Left lobe of liver (tissue), 2 donors: ENCODE measurements around the gene POLE3. TPM values are rescaled to one million over a fixed set of nuclear protein-coding genes. Genes with fewer than 3 reads are reported as not detected.
"Not testable (repeated sequence)": the region's sequence is repeated elsewhere in the genome, so short reads cannot be mapped to it uniquely, and the experiment has no call there.

Experiments used
- ATAC-seq: fragments of 200-7000 bp; cut with Tn5 transposase; one replicate; pipeline ENCODE4 v1.9.1; 2020; ENCODE audit warnings: mild to moderate bottlenecking, moderate library complexity
- DNase-seq: peaks from one replicate; pipeline ENCODE4 v3.0.0-alpha.2; 2020; ENCODE audit warnings: low spot score
- total RNA-seq: library from RNA; stranded (reverse); gene quantifications from one replicate; pipeline ENCODE4 v1.2.1, GENCODE V29; 2021
- donor health status: DM: no; HTN: no; CAD: no; lungs with moderate emphysema.
- donor health status: DM: no; HTN: yes; CAD: no.

POLE3 gene, protein sequence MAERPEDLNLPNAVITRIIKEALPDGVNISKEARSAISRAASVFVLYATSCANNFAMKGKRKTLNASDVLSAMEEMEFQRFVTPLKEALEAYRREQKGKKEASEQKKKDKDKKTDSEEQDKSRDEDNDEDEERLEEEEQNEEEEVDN
- 14.3 TPM for total RNA-seq

GRCh38 chr9:113410207-113410864 lies at the start of gene POLE3, which contains the start of gene C9orf43:
POLE3 (minus strand) TSS chr9:113410675; CDS start chr9:113410293, 382 bp downstream.
C9orf43 (plus strand) TSS chr9:113410747; CDS start chr9:113413494, 2,747 bp downstream.
- ATAC-seq = peak; percentile 94
- DNase-seq = peak; percentile 94

- no peak for DNase-seq
- ATAC-seq = no peak
These were observed 45.8 kb upstream of the POLE3 start for GRCh38 chr9:113456235-113456634.

GRCh38 chr9:113454914-113455761 lies 44.7 kb upstream of the POLE3 start:
- peak; percentile 79 for ATAC-seq
- no peak for DNase-seq

DNA sequence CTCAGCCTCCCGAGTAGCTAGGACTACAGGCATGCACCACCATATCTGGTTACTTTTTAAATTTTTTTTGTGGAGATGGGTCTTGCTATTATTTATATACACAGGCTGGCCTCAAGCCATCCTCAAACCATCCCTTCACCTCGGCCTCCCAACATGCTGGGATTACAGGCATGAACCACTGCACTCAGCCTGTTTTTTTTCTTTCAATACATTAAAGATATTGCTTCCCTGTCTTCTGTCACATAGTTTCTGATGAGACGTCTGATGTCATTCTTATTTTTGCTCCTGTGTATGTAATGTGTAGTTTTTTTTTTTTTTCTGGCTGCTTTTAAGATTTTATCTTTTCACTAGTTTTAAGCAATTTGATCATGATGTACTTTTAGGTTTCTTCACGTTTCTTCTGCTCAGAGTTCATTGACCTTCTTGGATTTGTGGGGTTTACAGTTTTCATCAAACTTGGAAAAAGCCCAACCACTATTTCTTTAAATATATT lies 41.7 kb upstream of the POLE3 start:
- DNase-seq (no peak), ATAC-seq (no peak)

DNA sequence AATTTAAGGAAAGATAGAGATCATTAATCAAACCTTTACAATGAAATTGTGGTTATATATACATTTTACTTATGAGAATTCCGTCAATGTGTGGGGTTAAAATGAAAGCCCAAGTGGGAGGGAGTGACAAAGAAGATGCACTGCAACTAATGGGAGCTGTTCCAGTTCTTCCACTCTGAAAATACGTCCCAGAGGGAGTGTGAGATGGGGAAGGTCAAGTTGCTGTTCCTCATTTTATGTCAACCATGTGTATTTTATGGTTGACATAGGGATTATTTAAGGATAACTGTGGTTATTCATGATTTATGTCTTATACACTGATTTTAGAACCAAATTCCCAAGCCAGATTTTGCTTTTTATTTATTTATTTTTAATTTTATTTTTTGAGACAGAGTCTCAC lies 38.9 kb upstream of the POLE3 start:
- DNase-seq (no peak), ATAC-seq (no peak)

DNA sequence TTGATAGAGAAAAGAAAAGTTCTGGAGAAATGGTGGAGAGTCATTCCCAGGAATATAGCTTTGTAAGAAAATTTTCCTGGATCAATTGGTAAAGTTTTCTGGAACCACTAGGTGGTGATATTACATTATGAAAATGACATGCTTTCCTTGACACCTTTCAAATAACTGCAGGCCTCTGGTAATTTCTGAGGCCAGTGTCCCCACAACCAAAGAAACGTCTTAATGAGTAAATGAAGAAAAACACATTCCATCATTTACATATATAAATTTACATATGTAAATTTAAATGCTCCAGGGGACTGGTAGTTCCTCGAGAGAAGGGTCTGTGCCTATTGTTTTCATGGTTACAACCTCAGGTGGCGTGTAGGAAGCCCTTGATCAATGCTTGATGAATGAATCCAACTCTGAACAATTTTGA lies 35.9 kb upstream of the POLE3 start:
- no peak for DNase-seq
- ATAC-seq = peak; percentile 90

DNA sequence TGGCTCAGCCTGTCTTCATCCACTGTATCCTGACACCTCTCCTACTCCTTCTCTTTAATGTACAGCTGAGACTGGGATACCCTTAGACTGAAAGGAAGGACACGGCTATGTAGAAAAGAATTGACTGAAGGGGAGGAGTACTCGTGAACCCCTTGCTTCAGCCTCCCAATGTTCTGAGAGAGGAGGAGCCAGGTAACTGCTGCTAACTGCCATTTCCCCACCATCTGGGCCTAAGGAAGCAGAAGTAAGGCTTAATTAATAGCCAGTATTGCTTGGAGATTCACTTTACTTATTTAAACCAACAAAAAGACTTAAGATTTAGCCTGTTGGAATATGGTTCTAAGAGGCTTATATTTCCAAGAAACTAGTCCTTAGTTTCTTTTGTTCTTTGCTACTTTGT lies 34.3 kb upstream of the POLE3 start:
- ATAC-seq (no peak), DNase-seq (no peak)

GRCh38 chr9:113437716-113438115 lies 27.2 kb upstream of the POLE3 start:
- ATAC-seq, DNase-seq: not testable (repeated sequence)

GRCh38 chr9:113436728-113437515 lies 26.4 kb upstream of the POLE3 start:
- ATAC-seq = no peak
- DNase-seq = no peak

DNA sequence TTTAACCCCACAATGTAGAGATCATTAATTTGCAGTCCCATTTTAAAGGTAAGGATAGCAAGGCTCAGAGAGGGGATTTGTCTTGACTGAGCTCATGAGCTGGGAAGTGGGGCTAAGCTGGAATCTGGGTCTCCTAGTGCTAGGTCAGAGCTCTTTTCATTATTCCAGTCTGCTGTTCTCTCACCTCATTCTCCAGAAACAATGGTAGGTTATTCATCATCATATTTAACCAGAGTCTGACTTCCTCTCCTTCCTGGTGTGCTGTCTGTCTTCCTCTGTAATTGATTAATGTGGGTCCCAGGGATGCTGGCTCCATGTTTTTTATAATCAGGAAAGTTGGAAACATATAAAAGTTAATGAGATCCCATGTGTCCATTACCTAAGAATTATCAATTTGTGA lies 20.7 kb upstream of the POLE3 start:
- DNase-seq = no peak
- ATAC-seq = no peak

DNA sequence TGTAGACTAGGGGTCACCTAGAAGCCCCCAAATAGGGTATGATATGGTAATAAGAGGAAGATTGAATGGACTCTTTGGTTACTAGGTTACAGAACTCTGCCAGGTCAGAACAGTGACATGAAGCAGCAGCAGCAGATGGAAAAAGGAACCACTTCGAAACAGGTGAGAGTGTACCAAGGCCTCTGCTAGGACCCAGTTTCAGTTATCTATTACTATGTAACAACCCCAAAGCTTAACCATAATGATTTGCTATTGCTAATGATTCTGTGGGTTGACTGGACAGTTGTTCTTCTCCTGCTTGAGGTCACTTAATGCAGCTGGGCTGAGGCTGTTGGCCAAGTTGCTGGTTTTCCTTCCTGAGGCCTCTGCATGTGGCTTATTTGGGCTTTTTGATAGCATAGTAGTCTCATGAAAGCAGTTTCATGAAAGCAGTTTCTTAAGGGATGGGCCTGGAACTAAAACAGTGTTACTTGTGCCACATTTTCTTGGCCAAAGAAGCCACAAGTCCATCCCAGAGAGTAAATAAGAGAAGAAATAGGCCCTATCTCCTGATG lies 17.7 kb upstream of the POLE3 start:
- no peak for ATAC-seq
- DNase-seq = no peak

- DNase-seq (no peak), ATAC-seq (no peak)
These were observed 17.2 kb upstream of the POLE3 start for GRCh38 chr9:113427629-113428028.

GRCh38 chr9:113426701-113427100 lies 16.2 kb upstream of the POLE3 start:
- no peak for DNase-seq
- no peak for ATAC-seq

DNA sequence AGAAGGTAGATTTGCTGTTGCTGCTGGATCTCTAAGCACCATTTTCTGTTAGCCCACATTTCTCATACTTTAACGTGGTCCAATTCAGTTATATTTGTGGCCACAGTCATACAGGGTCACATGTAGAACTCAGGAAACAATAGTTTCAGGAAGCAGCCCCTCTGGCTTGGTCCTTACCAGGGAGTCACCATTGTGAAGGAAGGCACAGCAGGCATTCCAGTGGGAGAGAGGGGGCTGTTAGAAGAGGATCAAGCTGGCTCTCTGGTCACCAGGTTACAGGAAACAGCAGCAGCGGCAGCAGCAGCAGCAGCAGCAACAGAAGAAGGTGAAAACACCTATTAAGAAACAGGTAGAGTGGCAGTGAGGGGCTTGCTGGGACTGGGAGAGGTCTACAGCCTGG lies 14.6 kb upstream of the POLE3 start:
- no peak for DNase-seq
- no peak for ATAC-seq

DNA sequence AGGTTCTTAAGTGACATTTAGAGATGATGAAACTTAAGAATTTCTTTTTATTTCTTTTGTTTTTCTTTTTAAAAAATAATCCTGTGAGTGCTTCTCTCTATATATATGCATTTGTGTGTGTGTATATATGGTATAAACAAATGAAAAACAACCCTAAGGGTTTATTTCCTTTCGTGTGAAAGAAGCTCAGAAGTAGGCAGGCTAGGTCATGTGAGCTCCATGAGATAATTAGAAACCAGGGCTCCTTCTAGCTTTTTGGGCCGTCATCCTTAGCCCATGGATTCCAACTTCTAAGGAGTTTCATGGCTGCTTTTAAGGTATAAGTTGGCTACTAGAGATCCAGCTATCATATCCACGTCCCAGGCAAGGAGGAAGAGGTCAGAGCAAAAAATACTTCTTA lies 11.3 kb upstream of the POLE3 start:
- no peak for ATAC-seq
- no peak for DNase-seq

DNA sequence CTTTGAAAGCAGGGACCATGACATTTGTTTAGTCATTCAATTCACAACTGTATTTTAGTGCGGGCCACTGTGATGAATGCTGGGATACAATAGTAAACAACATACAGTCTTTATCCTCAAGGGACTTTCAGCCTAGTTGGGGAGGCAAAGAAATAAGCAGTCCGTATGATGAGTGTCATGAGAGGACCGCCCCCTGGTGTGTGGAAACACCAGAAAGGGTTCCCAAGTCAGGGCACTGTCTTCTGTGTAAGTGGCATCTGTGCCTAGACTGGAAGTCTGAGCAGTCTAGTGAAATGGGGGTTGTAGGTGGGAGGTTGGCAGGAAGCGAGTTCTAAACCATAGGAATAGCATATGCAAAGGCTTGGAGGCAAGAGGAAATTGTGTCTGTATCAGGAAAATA lies 6.9 kb upstream of the POLE3 start:
- DNase-seq (no peak), ATAC-seq (no peak)

- ATAC-seq (peak; percentile 50), DNase-seq (no peak)
These were observed 5.8 kb upstream of the POLE3 start for GRCh38 chr9:113416149-113416721.

DNA sequence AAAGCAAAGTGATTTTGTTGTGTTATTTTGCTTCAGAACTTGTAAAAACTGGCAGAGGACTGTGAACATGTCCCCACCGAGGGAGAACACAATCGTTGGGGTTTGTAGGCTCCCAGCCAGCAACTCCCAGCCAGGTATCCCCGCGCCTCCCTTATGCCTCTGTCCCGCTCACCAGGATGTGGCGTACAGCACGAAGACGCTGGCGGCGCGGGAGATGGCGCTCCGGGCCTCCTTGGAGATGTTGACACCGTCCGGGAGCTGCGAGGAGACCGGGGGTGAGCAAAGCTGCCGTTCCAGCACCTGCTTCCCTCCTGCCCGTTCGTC lies 630 bp downstream of the POLE3 start:
- DNase-seq (no peak), ATAC-seq (no peak)

DNA sequence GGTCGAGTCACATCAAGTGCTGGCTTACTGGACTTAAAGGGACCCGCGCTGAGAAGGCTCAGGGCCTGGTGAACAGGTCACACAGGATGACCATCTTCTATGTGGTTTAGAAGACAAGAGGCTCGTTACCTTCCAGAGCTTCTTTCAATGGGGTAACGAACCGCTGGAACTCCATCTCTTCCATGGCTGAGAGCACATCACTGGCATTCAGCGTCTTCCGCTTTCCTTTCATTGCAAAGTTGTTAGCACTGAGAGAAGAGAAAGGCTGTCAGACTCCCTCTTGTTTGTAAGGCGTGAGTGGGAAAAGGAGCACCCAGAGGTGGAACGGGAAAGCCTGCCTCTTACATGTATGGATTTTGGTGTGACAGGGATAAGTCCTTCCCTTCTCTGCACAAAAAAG lies 994 bp downstream of the POLE3 start:
- DNase-seq (no peak), ATAC-seq (no peak)

DNA sequence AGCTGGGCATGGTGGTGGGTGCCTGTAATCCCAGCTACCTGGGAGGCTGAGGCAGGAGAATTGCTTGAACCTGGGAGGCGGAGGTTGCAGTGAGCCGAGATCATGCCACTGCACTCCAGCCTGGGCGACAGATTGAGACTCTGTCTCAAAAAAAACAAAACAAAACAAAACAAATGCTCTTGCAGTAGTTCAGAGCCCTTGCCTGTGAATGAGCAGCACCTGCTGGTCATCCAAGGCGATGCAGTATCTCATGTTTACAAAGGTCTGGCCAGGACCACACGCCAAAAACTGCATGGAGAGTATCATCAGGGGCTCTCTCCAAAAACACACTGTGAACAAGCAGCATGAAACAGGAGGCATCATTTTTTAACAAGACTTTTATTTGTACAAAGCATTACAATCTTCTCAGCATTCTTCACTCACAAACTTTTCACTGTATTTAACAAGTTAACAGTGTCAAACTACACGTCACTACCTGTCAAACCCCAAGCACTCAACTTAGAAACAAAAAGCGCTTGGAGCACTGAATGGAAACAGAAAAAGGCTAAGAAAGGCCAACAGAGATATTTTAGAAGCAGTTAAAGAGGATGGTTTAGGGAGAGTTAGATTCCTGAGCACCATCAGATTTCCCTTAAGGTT lies 3.5 kb downstream of the POLE3 start:
- DNase-seq (peak; percentile 74), ATAC-seq (peak; percentile 65)
